Myocyte (in vitro differentiated cells): ENCODE measurements around the gene OR2V2. TPM values are rescaled to one million over a fixed set of nuclear protein-coding genes. Genes with fewer than 3 reads are reported as not detected.

Source experiments
- DNase-seq: peaks from one replicate; pipeline ENCODE4 v3.0.0-alpha.2; 2012; ENCODE audit warnings: low read depth
- total RNA-seq: library from RNA; depleted of rRNA; stranded (reverse); fragments of >200 nt; gene quantifications from 2 replicates; pipeline ENCODE4 v1.2.3, GENCODE V29; 2014

Gene OR2V2
- total RNA-seq, 1 donor from 2014 or later = not detected

DNA sequence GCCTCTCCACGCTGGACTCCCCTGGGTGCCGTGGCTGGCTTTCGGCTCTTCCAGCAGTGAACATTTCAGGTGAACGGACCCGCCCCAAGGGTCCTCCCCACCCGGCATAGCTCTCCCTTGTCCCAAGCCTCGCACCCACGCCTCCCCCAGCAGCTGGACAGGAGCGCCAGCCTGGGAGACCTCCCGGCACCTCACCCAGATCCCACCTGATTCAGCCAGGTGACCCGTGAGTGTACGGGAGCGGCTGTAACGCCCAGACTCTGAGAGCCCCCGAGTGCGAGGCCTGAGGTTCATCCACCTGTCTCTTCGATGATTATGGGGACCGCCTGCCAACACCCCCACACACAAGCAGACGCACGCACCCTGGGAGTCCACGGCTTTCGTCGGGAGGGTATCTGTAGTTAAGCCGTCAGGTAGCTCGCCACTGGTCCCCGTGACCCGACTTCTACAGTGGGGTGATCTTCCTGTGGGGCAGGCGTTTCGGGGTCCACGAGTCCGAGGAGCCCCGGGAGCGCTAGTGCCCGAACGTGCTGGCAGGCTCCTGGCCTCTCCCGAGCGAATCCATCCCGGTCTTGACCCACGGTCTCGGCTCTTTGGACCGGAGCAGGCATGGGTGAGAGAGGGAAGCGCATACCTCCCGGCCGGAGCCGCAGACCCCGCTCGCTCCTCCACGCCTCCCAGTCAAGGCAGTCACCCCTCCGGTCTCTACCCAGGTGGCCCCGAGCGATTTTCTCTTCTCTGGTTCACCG lies 42.8 kb downstream of the OR2V2 start:
- no peak for DNase-seq

GRCh38 chr5:181190711-181191525 lies 43.5 kb downstream of the OR2V2 start:
- DNase-seq = peak; percentile 67

- DNase-seq = peak; percentile 96
Measured at GRCh38 chr5:181191526-181192336, 44.3 kb downstream of the OR2V2 start.

GRCh38 chr5:181192337-181193046 lies 45.1 kb downstream of the OR2V2 start:
- DNase-seq = no peak

GRCh38 chr5:181193656-181194055 lies 46.3 kb downstream of the OR2V2 start:
- no peak for DNase-seq

DNA sequence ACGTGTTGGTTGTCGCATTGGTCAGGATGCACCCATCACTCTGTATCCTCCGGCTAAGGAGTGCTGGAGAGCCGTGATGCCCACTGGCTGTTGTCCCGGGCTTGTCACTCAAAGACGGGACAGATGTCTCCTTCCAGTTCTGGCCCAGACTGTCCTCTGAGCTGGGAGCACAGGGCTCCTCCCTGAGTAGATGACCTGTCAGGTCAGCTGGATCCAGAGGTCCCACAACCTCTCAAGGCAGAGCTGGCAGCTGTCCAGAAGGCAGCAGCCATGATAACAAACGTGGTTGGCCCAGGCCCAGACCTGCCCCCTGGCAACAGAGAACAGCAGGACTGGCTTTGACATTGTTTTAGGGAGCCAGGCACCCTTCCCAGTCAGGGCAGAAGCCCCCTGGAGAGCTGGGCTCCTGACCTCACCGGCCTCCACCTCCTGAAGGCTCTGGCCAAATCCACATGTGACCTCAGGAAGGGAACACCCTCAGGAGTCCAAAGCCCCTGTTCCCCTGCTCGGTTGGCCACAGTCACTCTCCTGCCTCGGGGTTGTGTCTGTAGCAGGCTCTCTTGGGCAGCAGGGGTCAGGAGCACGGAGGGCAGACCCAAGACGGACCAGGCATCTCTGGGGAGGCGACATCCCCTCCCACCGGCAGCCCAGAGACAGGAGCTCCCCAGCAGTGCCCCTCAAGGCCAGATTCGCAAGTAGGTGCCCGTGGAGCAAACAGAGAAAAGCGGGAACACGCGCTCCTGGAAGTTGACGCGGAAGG lies 47.3 kb downstream of the OR2V2 start:
- no peak for DNase-seq

DNA sequence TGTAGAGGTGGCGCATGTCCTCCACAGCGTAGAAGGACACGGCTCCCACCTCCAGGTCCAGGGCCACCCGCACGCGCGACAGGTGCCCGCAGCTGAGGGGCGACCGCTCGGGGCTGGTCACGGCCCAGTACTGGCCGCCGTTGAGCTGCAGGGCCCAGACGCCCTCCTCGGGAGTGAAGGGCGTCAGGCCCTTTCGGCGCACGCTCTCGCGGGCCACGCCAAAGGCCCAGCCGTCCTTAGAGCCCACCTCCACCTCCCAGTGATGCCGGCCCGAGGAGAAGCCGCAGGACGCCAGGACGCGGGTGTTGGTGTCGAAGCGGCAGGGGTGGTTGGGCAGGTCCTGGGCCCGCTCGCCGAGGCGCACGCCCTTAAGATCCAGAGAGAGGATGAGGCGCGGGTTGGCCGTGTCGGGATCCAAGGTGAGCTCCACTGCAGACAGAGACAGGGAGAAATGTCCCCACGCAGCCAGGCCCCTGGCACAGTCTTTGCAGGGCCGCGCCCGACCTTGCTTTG lies 47.9 kb downstream of the OR2V2 start:
- no peak for DNase-seq

- no peak for DNase-seq
Measured at GRCh38 chr5:181197326-181197951, 50.1 kb downstream of the OR2V2 start.

DNA sequence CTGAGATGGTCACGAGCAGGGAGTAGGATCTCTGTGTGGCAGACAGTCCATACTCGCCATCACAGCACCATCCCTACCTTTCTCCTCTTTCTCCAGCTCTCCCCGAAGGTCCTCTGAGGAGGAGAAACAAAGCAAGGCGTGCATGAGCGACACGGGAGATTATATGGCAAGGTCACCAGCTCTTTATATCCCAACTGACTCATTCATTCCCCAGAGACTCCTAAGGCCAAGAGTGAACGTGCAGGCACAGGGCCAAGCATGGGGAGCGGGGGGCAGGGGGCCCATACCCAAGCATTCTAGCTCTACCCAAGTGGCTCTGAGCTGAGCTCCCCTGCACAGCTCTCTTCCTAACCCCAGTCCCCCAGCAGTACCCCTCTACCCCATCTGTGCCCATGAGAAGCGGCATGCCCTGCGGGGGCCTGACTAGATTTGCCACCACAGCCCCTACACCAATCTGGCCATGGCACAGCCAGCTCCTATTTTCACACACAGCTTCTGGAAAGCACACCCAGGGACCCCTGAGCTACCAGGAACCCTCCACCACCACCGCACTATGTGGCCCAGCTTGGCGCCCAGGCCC lies 50.8 kb downstream of the OR2V2 start:
- DNase-seq = no peak

DNA sequence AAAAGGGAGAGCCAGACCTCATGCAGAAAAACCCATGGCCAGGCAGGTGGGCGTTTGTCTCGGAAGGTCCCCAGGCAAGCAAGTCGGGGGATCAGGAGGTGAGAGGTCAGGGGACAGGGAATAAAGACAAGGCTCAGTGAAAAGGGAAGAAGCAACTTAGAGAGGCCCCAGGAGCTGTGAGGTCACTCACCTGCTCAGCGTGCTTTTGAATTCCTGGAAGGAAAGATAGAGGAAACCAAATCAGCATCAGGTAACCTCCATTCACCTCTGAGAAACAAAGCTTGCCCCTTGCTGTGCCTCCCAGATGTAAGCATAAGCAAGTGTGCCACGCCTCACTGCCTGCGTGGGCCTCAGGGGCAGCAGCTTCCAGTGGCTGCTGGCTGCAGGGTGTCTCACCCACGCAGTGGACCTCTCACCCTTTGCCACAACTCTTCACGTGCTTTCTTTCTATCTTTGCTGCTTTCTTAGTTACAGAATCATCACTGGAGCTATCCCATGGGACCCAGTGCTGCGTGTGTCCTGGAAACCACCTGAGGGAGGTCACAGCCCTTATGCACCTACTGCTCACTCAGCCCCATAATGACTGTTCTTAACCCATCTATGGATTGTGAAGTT lies 51.6 kb downstream of the OR2V2 start:
- no peak for DNase-seq

DNA sequence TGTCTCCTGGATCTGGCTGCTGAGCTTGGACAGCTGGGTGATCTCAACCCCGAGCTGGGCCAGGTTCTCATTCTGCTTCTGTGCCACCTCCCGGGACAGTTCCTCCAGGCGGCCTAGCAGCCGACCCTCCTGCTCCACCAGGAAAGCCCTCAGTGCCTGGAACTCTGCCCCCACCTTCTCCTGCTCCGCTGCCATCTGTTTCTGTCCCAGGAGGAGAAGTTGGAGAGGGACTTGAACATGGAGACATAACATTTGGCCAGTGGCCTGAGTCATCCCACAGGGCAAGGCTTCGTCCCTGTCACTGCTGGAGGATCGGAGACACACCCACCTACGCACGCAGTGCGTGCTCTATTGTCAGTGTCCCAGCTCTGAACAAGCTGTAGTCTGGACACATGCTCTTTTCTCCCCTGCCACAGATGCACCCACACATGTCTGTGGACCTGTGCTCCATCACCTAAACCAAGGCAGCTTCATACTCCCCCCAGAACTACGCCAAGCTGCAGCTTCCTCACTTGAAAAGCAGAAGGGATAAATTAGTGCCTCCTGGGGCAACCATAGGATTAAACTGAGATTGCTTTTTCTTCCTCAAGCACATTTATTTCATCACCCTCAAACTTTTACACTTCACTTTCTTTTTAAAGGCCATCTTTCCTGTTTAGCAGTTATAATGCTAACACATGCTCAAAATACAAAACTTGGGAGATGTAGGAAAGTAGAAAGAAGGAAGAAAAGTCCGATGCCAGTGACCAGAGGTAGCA lies 52.7 kb downstream of the OR2V2 start:
- no peak for DNase-seq

DNA sequence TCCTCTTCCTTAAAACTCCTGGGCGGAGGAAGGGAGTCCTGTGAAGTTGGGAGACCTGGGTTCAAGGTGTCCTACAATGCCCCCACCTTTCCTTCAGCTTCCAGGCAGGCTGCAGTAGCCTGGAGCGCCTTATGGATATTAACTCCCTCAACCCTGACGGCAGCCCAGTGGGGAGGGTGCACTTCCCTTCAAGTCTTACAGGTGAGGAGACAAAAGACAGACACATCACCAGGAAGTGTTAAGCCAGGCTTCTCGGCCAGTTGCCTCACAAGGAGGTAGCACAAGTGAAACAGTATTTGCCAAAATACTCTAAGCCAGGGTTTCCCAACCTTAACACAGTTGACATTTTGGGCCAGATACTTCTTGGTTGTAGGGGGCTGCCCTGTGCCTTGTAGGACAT lies 53.4 kb downstream of the OR2V2 start:
- no peak for DNase-seq

- no peak for DNase-seq
Measured at GRCh38 chr5:181203093-181203711, 55.8 kb downstream of the OR2V2 start.

DNA sequence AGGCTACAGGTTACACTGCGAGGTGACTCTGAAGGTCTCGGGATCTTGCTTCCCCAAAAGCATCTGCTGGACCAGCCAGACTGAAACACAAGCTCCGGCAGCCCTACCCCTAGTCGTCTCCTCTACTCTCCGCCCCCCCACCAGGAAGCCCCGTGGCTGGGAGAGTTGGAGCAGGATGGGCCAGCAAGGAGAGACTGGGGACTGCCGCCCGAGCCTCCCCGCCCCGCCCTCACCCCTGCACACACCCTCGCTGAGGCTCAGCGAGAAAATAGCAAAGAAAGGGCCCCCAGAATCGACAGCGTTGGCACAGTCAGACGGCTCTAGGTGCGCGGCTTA lies 56.4 kb downstream of the OR2V2 start:
- no peak for DNase-seq

DNA sequence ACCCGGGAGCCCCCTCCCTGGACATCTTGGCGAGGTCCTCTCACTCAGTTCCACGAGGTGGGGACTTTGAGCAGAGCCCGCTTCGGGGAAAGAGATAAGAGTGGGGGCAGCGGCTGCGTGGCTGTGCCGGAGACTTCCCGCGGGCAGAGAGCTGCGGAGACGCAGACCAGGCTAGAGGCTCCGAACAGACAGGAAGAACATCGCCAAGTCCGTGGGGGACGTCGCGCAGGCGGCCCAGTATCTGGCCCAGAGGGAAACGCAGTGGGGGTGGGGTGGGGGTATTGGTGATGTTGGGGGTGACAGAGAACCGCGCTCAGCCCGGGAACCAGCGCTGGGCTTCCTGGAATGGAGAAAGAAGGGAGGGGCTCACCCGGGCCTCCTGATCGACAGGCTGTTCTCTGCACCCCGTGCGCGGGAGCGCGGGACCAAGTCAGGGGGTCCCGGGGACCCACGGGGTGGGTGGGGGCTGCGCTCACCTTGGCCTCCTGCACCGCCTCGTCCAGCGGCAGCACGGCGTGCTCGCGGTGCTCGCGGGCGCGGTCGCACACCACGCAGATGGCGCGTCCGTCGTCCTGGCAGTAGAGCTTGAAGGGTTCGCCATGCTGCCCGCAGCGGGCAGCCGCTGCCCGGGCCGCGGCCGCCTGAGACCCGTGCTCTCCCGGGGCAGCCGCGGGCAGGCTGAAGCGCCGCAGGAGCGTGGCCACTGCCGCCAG lies 56.9 kb downstream of the OR2V2 start:
- DNase-seq = peak; percentile 38

GRCh38 chr5:181204826-181205760 lies 57.7 kb downstream of the OR2V2 start, which contains the start of gene TRIM7:
Gene TRIM7 (minus strand): TSS chr5:181205196. CDS start chr5:181205110, 86 bp downstream.
- DNase-seq = peak; percentile 75
